Gastroesophageal sphincter (tissue), 4 donors: Measurements from ENCODE around the gene ARHGEF38. TPM values are rescaled to one million over a fixed set of nuclear protein-coding genes. Genes with fewer than 3 reads are reported as not detected.
A peak's percentile ranks its signal among the peaks of the same experiment; 100 is the strongest.

Source experiments
- ATAC-seq: fragments of 150-250 bp; one replicate; pipeline ENCODE4 v1.9.1; 2016; ENCODE audit warnings: mild to moderate bottlenecking, moderate library complexity
- H3K27ac ChIP-seq, 4 donors: fragments of 200-600 bp; sonication (generic) in 3 of 4; 1 replicate in 3 of 4; 2 replicates in 1 of 4; pipeline ENCODE4 v1.5.1; 2016 to 2019
- H3K27me3 ChIP-seq: fragments of 200-600 bp; sonication (generic); one replicate; pipeline ENCODE4 v1.5.1; 2019
- H3K36me3 ChIP-seq, 2 donors: fragments of 200-600 bp; sonication (generic); one replicate each; pipeline ENCODE4 v1.5.1; 2019; ENCODE audit warnings: control low read depth in 1 of 2
- H3K4me1 ChIP-seq, 3 donors: fragments of 200-600 bp; sonication (generic); 1 replicate in 2 of 3; 2 replicates in 1 of 3; pipeline ENCODE4 v1.5.1; 2016 to 2019; ENCODE audit warnings: control low read depth in 2 of 3
- H3K4me3 ChIP-seq, 2 donors: fragments of 200-600 bp; sonication (generic); one replicate each; pipeline ENCODE4 v1.5.1; 2019; ENCODE audit warnings: mild to moderate bottlenecking in 1 of 2, moderate library complexity in 1 of 2
- H3K9me3 ChIP-seq, 3 donors: fragments of 200-600 bp; sonication (generic); one replicate each; pipeline ENCODE4 v1.5.1; 2017 to 2019; ENCODE audit warnings: control low read depth in 2 of 3
- EP300 ChIP-seq: sonication (generic); formaldehyde crosslinking; IDR thresholded peaks from one replicate; pipeline ENCODE4 v1.6.1; 2017; ENCODE audit warnings: antibody characterized with exemption, mild to moderate bottlenecking
- POLR2A ChIP-seq, 2 donors: fragments of 450-650 bp; IDR thresholded peaks; one replicate each; pipeline ENCODE4 v1.6.1; 2017; ENCODE audit warnings: antibody characterized with exemption in 2 of 2, mild to moderate bottlenecking in 2 of 2, moderate library complexity in 1 of 2
- POLR2AphosphoS5 ChIP-seq: sonication (generic); formaldehyde crosslinking; IDR thresholded peaks from one replicate; pipeline ENCODE4 v1.6.1; 2017; ENCODE audit warnings: antibody characterized with exemption
- WGBS, 2 donors: methylation state at CpG; one replicate each; pipeline ENCODE4 v1.1.5; 2018; ENCODE audit warnings: low coverage in 1 of 2; 5-methylcytosine and 5-hydroxymethylcytosine counted together
- total RNA-seq, 4 donors: library from RNA; depleted of rRNA; stranded (reverse); fragments of >200 nt; gene quantifications; one replicate each; pipeline ENCODE4 v1.1.0, GENCODE V29; 2016
- TF ChIP-seq, protein P1 (sequence below), 4 experiments: fragments of 200-600 bp in 2 of 4; fragments of 450-650 bp in 2 of 4; sonication (generic) in 1 of 4; IDR thresholded peaks; one replicate each; pipeline ENCODE4 v1.5.1; 2017 to 2019; ENCODE audit warnings: antibody characterized with exemption in 4 of 4, mild to moderate bottlenecking in 2 of 4, moderate library complexity in 2 of 4

Gene ARHGEF38
- total RNA-seq, 4 donors from 2014 or later = 0.25 TPM; not detected in 3

DNA sequence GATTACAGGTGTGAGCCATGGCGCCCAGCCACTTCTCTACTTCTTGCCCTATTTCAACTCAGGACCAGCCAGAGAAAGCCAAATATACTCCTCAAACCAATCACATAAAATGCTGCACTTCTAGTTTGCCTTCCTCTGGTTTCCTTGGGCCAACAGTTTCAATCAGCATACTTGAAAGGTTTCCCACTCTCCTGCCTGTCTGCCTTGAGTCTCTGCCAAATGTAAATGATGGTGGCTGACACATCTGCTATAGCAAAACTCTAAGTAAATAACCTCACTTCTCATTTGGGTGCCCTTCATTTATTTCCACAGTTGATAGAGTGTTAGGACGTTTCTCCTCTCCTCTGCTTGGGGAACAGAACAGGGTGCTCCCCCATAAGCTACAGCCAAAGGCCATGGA is 42.2 kb upstream of the ARHGEF38 start:
- Histone ChIP-seq H3K9me3 (peaks cover 0 to 4% (median 0%) of the 10 kb centered on the region in 3 donors), H3K36me3 (no peaks in the 10 kb centered on the region), H3K4me3 (no peak overlapping the region), H3K4me1 (no peaks in the 10 kb centered on the region), H3K27me3 (no peaks in the 10 kb centered on the region), H3K27ac (no peak overlapping the region)
- TF ChIP-seq EP300 (no peak), POLR2AphosphoS5 (no peak)
- TF ChIP-seq, protein P1, sequence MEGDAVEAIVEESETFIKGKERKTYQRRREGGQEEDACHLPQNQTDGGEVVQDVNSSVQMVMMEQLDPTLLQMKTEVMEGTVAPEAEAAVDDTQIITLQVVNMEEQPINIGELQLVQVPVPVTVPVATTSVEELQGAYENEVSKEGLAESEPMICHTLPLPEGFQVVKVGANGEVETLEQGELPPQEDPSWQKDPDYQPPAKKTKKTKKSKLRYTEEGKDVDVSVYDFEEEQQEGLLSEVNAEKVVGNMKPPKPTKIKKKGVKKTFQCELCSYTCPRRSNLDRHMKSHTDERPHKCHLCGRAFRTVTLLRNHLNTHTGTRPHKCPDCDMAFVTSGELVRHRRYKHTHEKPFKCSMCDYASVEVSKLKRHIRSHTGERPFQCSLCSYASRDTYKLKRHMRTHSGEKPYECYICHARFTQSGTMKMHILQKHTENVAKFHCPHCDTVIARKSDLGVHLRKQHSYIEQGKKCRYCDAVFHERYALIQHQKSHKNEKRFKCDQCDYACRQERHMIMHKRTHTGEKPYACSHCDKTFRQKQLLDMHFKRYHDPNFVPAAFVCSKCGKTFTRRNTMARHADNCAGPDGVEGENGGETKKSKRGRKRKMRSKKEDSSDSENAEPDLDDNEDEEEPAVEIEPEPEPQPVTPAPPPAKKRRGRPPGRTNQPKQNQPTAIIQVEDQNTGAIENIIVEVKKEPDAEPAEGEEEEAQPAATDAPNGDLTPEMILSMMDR (IDR thresholded peaks at IDR 0.05) = no peak
- WGBS, 2 donors = 67 to 79% methylated on average over 2 of the region's 2 CpGs
- ATAC-seq = no peak

DNA sequence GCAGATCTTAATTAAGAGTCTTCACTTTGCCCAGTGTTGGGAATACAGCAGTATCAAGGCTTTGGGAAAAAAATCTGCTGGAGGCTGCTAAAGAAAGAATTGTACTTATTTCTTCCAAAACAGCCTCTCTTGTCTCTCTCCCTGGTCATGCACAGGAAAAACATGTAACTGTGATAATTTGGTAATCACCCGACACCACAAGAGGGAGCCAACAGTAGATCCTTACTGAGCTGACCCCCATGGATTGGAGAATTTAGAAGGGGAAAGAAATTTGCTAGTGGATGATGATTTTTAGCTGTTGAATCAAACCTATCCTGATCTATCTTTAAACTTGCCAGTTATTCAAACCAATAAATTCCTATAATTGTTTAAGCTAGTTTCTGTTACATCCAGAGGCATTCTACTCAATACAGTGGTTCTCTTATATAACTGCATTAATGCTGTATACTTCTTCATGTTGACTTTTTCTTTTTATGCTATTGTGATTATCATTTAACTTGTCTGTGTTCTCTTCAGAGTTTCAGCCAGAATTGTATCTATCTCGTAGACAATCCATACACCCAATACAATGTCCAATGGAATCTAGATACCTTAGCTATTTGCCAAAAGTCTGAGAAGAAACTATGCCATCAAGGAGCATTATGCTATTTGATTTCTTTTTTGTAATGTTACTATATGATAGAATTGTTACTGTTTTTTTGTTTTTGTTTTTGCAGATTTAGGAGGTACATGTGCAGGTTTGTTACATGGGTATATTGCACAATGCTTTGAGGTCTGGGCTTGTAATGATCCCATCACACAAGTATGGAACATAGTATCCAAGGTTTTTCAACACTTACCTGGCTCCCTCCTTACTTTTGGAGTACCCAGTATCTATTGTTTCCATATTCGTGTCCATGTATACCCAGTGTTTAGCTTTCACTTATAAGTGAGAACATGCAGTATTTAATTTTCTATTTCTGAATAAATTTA is 31.3 kb upstream of the ARHGEF38 start:
- Histone ChIP-seq H3K4me3 (no peak overlapping the region), H3K27ac (no peak overlapping the region), H3K4me1 (no peaks in the 10 kb centered on the region), H3K27me3 (no peaks in the 10 kb centered on the region), H3K9me3 (no peaks in the 10 kb centered on the region), H3K36me3 (no peaks in the 10 kb centered on the region)
- WGBS, 2 donors = 14 to 18% methylated on average over 3 of the region's 3 CpGs
- peak; percentile 57 for ATAC-seq
- TF ChIP-seq, protein P1 (IDR thresholded peaks at IDR 0.05) = peak; percentile 28 to 58 (median 44)
- no peak for TF ChIP-seq EP300

DNA sequence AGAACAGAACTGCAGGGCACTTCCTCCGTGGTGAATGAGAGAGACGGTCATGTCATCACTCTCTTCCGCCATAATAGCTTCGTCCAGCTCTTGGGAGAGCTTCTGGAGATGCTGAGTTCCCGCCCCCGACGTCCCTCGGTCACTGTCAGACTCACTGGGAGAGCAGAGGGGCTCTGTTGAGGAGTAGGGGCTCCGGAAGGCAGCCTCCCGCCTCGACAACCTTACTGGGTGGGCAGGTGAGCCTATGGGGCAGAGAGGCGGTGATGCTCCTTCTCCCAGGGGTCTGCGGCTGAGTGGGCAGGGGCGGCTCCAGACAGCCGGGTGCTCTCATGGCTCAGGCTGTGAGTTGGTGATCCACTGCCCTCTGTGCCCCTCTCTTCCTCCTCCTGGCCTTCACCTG is 25.8 kb upstream of the ARHGEF38 start:
- Histone ChIP-seq H3K4me1 (no peaks in the 10 kb centered on the region), H3K4me3 (no peak overlapping the region)
- TF ChIP-seq POLR2A (IDR thresholded peaks at IDR 0.05) (no peak), POLR2AphosphoS5 (no peak), EP300 (no peak)
- TF ChIP-seq, protein P1 (IDR thresholded peaks at IDR 0.05) = no peak

DNA sequence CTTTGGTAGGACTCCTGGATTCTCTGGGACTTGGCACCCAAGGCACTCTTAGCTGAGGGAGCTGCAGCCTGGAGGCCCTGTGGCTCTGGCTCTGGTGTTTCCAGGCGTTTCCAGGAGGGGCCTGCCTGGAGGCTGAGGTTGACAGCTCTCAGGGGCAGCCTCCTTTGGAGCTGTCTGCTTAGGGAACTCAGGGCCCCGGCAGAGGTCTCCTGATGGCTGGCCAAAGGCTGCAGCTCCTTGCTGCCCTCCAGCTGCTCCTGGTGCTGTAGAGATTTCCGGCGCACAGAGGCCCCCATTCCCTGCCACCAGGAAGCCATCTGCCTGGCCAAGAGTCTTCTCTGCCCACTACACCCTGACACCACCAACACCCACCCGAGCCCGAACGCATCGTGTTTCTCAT is 25.3 kb upstream of the ARHGEF38 start:
- no peak for ATAC-seq
- Histone ChIP-seq H3K27me3 (peaks cover 4% of the 10 kb centered on the region), H3K9me3 (no peaks in the 10 kb centered on the region), H3K27ac (no peak overlapping the region), H3K36me3 (no peaks in the 10 kb centered on the region), H3K4me3 (no peak overlapping the region), H3K4me1 (no peaks in the 10 kb centered on the region)
- 85 to 90% methylated on average over 5 of the region's 8 CpGs for WGBS, 2 donors
- TF ChIP-seq, protein P1 (IDR thresholded peaks at IDR 0.05) = no peak
- TF ChIP-seq EP300 (no peak), POLR2AphosphoS5 (no peak), POLR2A (IDR thresholded peaks at IDR 0.05) (no peak)

More for the DNA sequence above, 25.8 kb upstream of the ARHGEF38 start:
- peaks cover 4% of the 10 kb centered on the region for H3K27me3 ChIP-seq
- no peak for ATAC-seq
- H3K9me3 ChIP-seq = no peaks in the 10 kb centered on the region
- no CpG with 5 or more reads among the region's 15 CpGs for WGBS, 2 donors
- H3K36me3 ChIP-seq = no peaks in the 10 kb centered on the region
- H3K27ac ChIP-seq = no peak overlapping the region

DNA sequence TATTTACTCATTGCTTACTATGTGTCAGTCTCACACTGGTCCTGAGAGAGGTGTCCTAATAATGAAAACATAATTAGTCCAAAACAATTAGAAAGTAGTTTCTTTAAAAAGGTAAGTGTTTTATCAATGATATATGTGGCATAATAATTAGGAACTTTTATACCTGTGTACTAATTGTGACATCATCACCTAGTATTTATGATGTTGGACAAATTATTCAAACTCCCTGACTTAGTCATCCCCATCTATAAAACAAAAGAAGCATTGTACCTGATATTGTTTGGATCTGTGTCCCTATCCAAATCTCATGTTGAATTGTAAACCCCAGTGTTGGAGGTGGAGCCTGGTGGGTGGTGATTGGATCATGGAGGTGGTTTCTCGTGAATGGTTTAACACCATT is 15.8 kb upstream of the ARHGEF38 start:
- TF ChIP-seq, protein P1 (IDR thresholded peaks at IDR 0.05) = no peak
- TF ChIP-seq POLR2A (IDR thresholded peaks at IDR 0.05) = no peak
- no peak for TF ChIP-seq EP300
- no peak for TF ChIP-seq POLR2AphosphoS5
- Histone ChIP-seq H3K9me3 (no peaks in the 10 kb centered on the region), H3K27ac (no peak overlapping the region), H3K4me1 (no peaks in the 10 kb centered on the region), H3K36me3 (no peaks in the 10 kb centered on the region), H3K27me3 (no peaks in the 10 kb centered on the region), H3K4me3 (no peak overlapping the region)
- no peak for ATAC-seq
- WGBS, 2 donors = 91% methylated on average over 1 of the region's 1 CpG; no CpG with 5 or more reads in 1 of the 2 donors
